Stimulated activated naive CD4-positive, alpha-beta T cell (primary cell): ENCODE data around the gene RRP36.

Source experiments
- DNase-seq, 6 experiments: peaks; one replicate each; lab custom pipeline; 2025; lab: John Stamatoyannopoulos, UW

The RRP36 gene

GRCh38 chr6:43070028-43070632, 48.7 kb downstream of the RRP36 start:
- peak in 3 of 6 experiments; percentile 11 to 42 (median 27) for DNase-seq

GRCh38 chr6:43074847-43075669, 53.6 kb downstream of the RRP36 start:
- no peak for DNase-seq

- DNase-seq, result peak in 5 of 6 experiments; percentile 16 to 28 (median 20)
Measured at GRCh38 chr6:43075670-43076463, 54.4 kb downstream of the RRP36 start, which contains the start of gene PTK7. Gene PTK7, plus strand, starts transcription at chr6:43076314. Its CDS starts 175 bp downstream, at chr6:43076489.

- DNase-seq, result peak in 1 of 6 experiments; percentile 25
Measured at GRCh38 chr6:43076464-43077332, 55.3 kb downstream of the RRP36 start.

GRCh38 chr6:43077333-43077809, 55.9 kb downstream of the RRP36 start:
- DNase-seq, result no peak

- no peak for DNase-seq
Measured at GRCh38 chr6:43077981-43078511, 56.6 kb downstream of the RRP36 start.

- no peak for DNase-seq
Measured at GRCh38 chr6:43078691-43079090, 57.3 kb downstream of the RRP36 start.
